K562 (cell line): ENCODE measurements around the gene TMPRSS9.

Experiments used
- PHF8 ChIP-seq: fragments of 200-600 bp; sonication (generic); IDR thresholded peaks from 2 replicates; pipeline ENCODE4 v1.6.1; 2012; ENCODE audit warnings: mixed run types, mild to moderate bottlenecking, inconsistent platforms, low read length, moderate library complexity, borderline replicate concordance
- PML ChIP-seq: IDR thresholded peaks from 2 replicates; pipeline ENCODE4 v1.6.1; 2012; ENCODE audit warnings: low read length, inconsistent platforms
- TF ChIP-seq, protein P1 (sequence below), 3 experiments: IDR thresholded peaks in 2 of 3; conservative IDR thresholded peaks in 1 of 3; 2 replicates each; pipeline ENCODE4 v1.5.1; 2011 to 2012; ENCODE audit warnings: low read length in 3 of 3, mild to moderate bottlenecking in 3 of 3, control low read depth in 2 of 3, improper control_type of control experiment in 1 of 3, inconsistent platforms in 1 of 3, low read depth in 1 of 3, mixed read lengths in 1 of 3, moderate library complexity in 1 of 3; ENCODE audit not compliant: insufficient read depth in 2 of 3

DNA sequence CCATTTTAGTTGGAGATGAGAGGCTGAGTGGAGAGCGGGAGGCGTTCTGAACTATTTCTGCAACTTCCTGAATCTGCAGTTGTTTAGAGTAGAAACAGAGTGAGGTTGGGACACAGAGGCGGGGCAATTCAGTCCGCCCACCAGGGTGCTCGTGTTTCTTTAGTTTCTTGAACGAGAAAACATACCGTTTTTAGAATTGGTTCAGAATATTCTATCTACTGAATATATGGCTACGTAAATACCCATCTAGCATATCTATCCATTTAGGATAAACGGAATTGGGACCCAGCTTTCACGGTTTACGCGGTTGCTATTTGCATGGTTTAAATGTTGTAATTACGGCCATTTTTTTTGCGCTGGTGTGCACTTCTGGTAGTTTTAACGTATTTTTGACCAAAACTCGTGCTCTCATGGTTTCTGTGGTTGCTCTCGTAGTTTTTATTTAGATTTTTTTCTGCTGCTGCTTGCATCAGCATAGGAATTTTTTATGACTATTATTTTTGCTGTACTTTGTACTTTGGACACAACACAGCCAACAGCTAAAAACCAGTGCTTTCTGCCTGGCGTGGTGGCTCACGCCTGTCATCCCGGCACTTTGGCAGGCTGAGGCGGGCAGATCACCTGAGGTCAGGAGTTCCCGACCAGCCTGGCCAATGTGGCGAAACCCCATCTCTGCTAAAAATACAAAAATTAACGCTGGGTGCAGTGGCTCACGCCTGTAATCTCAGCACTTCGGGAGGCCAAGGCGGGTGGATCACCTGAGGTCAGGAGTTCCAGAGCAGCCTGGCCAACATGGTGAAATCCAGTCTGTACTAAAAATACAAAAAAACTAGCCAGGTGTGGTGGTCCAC, 34.6 kb downstream of the TMPRSS9 start:
- TF ChIP-seq, protein P1, sequence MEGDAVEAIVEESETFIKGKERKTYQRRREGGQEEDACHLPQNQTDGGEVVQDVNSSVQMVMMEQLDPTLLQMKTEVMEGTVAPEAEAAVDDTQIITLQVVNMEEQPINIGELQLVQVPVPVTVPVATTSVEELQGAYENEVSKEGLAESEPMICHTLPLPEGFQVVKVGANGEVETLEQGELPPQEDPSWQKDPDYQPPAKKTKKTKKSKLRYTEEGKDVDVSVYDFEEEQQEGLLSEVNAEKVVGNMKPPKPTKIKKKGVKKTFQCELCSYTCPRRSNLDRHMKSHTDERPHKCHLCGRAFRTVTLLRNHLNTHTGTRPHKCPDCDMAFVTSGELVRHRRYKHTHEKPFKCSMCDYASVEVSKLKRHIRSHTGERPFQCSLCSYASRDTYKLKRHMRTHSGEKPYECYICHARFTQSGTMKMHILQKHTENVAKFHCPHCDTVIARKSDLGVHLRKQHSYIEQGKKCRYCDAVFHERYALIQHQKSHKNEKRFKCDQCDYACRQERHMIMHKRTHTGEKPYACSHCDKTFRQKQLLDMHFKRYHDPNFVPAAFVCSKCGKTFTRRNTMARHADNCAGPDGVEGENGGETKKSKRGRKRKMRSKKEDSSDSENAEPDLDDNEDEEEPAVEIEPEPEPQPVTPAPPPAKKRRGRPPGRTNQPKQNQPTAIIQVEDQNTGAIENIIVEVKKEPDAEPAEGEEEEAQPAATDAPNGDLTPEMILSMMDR (IDR thresholded peaks at IDR 0.05 in 2 of 3, conservative IDR thresholded peaks at IDR 0.05 in 1 of 3; ENCODE audit: insufficient read depth in 2 of 3, low read depth in 1 of 3, low read length in 3 of 3): no peak
- no peak for TF ChIP-seq PML
- TF ChIP-seq PHF8: no peak
